GM12865 (cell line): Measurements from ENCODE around the gene FUBP1.
"Not testable (repeated sequence)": the region's sequence is repeated elsewhere in the genome, so short reads cannot be mapped to it uniquely, and the experiment has no call there.

Experiments
- DNase-seq: peaks from one replicate; pipeline ENCODE4 v3.0.0; 2010; ENCODE audit warnings: low read depth
- H3K4me3 ChIP-seq: 2 replicates; pipeline ENCODE4 v1.5.1; 2011; ENCODE audit warnings: mild to moderate bottlenecking, low read depth, low read length, control low read depth
- TF ChIP-seq, protein P1 (sequence below): IDR thresholded peaks from 2 replicates; pipeline ENCODE4 v1.5.1; 2011; ENCODE audit warnings: low read length, control low read depth, low read depth, inconsistent platforms; ENCODE audit not compliant: insufficient read depth; ENCODE audit errors: missing control alignments

The FUBP1 gene

DNA sequence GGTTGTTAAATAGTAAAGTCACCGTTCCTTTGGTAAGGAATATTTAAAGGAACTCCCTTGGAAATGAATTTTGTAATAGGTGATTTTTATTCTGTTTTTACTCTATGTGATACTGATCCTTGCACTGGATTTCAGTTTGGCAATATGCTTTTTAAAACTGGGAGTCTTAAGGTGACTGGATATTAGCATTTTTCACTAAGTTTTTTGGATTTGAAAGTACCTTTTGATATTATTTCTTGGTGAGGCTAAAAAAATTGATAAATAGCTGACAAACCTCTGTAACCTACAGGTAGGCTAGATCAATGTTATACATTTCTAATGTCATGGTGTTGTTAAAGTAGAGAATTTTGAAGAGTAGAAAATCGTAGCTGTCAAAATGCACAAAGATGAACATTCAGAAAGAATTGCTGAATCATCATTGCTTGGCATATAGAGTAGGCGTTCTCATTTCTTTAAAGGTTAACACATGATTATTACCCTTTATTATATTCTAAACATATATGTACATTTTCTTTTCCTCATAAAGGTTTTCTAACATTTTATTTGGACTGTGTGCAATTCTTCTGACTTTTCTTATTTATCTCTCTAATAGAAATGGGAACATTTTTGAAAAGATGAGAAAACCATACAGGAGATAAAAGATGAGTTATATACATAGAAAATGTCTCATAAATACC, 24.3 kb upstream of the FUBP1 start:
- no peak overlapping the region; the same call in 1 of the 2 replicates for H3K4me3 ChIP-seq
- TF ChIP-seq, protein P1, sequence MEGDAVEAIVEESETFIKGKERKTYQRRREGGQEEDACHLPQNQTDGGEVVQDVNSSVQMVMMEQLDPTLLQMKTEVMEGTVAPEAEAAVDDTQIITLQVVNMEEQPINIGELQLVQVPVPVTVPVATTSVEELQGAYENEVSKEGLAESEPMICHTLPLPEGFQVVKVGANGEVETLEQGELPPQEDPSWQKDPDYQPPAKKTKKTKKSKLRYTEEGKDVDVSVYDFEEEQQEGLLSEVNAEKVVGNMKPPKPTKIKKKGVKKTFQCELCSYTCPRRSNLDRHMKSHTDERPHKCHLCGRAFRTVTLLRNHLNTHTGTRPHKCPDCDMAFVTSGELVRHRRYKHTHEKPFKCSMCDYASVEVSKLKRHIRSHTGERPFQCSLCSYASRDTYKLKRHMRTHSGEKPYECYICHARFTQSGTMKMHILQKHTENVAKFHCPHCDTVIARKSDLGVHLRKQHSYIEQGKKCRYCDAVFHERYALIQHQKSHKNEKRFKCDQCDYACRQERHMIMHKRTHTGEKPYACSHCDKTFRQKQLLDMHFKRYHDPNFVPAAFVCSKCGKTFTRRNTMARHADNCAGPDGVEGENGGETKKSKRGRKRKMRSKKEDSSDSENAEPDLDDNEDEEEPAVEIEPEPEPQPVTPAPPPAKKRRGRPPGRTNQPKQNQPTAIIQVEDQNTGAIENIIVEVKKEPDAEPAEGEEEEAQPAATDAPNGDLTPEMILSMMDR = no peak
- DNase-seq = no peak

DNA sequence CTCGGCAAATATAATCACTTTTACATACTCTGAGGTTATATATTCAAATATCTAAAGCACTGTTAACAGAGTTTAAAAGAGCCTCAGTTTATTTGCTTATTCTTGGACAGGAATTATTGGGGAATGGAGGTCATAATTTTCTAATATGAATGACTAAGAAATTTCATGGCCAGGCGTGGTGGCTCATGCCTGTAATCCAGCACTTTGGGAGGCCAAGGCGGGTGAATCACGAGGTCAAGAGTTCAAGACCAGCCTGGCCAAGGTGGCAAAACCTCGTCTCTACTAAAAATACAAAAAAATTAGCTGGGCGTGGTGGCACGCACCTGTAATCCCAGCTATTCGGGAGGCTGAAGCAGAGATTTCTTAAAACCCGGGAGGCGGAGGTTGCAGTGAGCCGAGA, 21.7 kb upstream of the FUBP1 start:
- H3K4me3 ChIP-seq, DNase-seq: not testable (repeated sequence)

DNA sequence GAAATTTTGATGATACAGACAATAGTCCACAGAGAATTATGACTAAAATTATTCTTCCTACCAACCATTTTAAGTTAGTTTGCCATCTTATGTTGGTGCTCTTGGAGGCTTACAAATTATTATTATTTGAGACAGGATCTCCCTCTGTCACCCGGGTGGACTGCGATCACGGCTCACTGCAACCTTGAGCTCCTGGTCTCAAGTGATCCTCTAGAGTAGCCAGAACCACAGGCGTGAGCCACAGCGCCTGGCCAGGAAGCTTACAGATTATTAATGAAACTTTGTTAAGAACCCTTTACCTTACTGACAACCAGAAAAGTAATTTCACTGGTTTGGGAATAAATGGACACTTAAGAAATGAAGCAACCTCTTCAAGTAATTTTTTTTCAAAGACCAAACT, 17.9 kb upstream of the FUBP1 start:
- no peak overlapping the region for H3K4me3 ChIP-seq
- TF ChIP-seq, protein P1 = no peak
- DNase-seq = no peak

DNA sequence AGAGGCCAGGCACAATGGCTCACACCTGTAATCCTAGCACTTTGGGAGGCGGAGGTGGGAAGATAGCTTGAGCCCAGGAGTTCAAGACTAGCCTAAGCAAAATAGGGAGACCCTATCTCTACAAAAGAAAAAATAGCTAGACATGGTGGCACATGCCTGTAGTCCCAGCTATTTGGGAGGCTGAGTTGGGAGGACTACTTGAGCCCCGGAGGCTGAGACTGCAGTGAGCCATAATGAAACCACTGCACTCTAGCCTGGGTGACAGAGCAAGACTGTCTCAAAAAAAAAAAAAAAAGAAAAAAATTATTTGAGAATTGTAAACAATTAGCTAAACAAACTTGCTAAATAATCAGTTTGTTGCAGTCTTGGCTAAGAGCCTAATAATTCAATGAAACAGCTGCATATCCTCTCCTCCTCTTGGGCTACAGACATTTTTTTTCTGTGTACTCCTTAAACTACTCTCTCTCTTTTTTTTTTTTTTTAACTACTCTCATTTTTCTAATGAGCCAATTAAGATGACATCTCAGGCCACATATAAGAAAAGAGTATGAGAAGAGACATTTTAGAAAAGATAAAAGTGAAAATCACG, 15.3 kb upstream of the FUBP1 start:
- DNase-seq = no peak
- TF ChIP-seq, protein P1 = no peak
- H3K4me3 ChIP-seq = no peak overlapping the region

DNA sequence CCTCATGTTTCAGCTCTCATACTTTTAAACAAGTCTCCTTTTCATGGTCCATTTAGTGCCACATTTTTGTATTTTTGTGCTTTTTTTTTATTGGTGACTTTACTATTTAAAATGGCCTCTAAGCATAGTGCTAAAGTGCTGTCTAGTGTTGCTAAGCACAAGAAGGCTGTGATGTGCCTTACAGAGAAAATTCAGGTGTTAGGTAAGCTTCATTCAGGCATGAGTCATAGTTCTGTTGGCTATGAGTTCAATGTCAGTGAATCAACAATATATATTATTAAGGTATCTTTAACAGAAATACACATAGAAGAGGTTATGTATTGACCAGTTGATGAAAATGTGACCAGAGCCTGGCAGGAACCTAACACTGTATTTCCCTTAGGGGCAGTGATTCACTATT, 12.8 kb upstream of the FUBP1 start:
- TF ChIP-seq, protein P1 = no peak
- DNase-seq = no peak
- H3K4me3 ChIP-seq = no peak overlapping the region

DNA sequence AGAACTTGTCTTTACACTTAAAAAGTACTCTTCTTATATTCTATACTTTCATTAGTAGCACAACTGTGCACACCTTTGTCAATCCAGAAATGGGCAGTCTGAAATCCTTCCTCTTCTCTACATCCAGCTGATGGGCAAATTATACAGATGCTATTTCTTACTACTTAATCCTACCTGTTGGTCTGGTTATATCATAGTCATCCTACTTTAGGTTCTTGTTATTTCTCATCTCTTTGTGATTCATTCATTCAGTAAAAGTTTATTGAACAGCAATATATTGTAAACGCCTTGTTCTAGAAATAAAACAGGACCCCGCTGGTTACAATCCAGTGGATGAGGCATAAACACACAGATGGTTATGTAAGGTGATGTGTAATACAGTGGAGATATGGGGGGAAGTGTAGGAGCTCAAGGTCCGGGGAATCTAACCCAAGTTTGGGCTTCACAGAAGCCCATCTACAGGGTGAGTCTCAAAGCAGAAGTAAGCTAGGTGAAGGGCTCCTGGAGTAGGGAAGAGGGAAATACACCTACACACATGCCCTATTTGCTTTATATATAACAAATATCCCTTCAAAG, 11.8 kb upstream of the FUBP1 start:
- no peak overlapping the region for H3K4me3 ChIP-seq
- DNase-seq = no peak
- TF ChIP-seq, protein P1 = no peak

DNA sequence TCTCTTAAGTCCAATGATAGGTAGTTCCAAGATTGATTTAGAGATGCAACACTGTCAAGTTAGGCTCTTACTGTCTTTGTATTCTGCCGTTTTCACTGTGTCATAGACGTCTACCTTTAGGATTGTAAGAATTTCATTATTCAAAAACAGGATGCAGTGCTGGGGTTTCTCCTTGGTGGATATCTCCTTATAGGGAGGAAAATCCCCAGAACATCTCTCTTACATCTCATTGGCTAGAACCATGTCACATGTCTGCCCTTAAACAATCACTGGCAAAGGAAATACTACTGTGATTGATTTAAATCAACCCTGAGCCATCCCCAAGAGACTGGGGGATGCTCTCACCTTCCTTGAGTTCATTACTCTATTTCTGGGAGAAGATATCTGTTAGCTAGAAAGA, 10.9 kb upstream of the FUBP1 start:
- no peak for DNase-seq
- H3K4me3 ChIP-seq = no peak overlapping the region
- TF ChIP-seq, protein P1 = no peak
